Lower leg skin (tissue), 4 donors: ENCODE data around the gene FBXO47. TPM values are rescaled to one million over a fixed set of nuclear protein-coding genes. Genes with fewer than 3 reads are reported as not detected.

ENCODE experiments used
- DNase-seq, 2 donors: peaks; one replicate each; pipeline ENCODE4 v3.0.0-alpha.2; 2019; ENCODE audit warnings: low spot score in 2 of 2
- H3K4me3 ChIP-seq: fragments of 200-600 bp; sonication (generic); 2 replicates; pipeline ENCODE4 v1.5.1; 2017; ENCODE audit warnings: mild to moderate bottlenecking, low read depth; ENCODE audit not compliant: poor library complexity, severe bottlenecking
- POLR2A ChIP-seq, 2 donors: fragments of 450-650 bp; IDR thresholded peaks; one replicate each; pipeline ENCODE4 v1.6.1; 2016 to 2017; ENCODE audit warnings: antibody characterized with exemption in 2 of 2, mild to moderate bottlenecking in 1 of 2, moderate library complexity in 1 of 2
- WGBS, 2 donors: methylation state at CpG; one replicate each; pipeline ENCODE4 v1.1.5; 2018; 5-methylcytosine and 5-hydroxymethylcytosine counted together
- intact Hi-C: fragments of 100-400 bp; cut with DNase I; formaldehyde crosslinking; loops from one replicate; pipeline ENCODE4 v1.15.0; 2023; ENCODE audit warnings: low total_unique reads
- total RNA-seq, 4 donors: library from RNA; depleted of rRNA; stranded (reverse); fragments of >200 nt; gene quantifications; one replicate each; pipeline ENCODE4 v1.1.0, GENCODE V29; 2016
- TF ChIP-seq, protein P1 (sequence below), 3 donors: fragments of 450-650 bp; IDR thresholded peaks; one replicate each; pipeline ENCODE4 v1.5.1; 2016; ENCODE audit warnings: antibody characterized with exemption in 3 of 3, mild to moderate bottlenecking in 3 of 3, moderate library complexity in 2 of 3

FBXO47 gene
- total RNA-seq, 4 donors from 2014 or later = not detected

DNA sequence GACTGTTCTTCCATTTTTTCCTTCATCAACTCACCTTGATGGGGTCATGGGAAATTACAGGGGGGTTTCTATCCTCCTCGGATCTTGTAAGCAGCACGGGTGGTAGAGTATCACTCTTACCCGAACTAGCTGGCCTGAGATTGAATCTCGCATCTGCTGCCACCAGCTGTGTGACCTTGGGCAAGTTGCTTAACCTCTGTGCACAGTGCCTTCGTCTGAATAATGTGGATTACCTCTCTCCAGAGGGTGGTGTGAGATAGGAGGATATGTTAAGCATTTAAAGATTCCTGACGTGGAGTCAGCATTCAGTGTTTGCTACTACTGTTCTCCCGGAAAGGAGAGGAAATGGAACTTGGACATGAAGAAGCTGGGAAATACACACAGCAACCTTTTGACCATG, 72.9 kb downstream of the FBXO47 start:
- DNase-seq = no peak
- 59 to 69% methylated on average over 7 of the region's 7 CpGs for WGBS, 2 donors
- TF ChIP-seq, protein P1, sequence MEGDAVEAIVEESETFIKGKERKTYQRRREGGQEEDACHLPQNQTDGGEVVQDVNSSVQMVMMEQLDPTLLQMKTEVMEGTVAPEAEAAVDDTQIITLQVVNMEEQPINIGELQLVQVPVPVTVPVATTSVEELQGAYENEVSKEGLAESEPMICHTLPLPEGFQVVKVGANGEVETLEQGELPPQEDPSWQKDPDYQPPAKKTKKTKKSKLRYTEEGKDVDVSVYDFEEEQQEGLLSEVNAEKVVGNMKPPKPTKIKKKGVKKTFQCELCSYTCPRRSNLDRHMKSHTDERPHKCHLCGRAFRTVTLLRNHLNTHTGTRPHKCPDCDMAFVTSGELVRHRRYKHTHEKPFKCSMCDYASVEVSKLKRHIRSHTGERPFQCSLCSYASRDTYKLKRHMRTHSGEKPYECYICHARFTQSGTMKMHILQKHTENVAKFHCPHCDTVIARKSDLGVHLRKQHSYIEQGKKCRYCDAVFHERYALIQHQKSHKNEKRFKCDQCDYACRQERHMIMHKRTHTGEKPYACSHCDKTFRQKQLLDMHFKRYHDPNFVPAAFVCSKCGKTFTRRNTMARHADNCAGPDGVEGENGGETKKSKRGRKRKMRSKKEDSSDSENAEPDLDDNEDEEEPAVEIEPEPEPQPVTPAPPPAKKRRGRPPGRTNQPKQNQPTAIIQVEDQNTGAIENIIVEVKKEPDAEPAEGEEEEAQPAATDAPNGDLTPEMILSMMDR (IDR thresholded peaks at IDR 0.05) = no peak
- TF ChIP-seq POLR2A (IDR thresholded peaks at IDR 0.05) = no peak
- intact Hi-C loops = no loop called here
- H3K4me3 ChIP-seq = no peak overlapping the region

DNA sequence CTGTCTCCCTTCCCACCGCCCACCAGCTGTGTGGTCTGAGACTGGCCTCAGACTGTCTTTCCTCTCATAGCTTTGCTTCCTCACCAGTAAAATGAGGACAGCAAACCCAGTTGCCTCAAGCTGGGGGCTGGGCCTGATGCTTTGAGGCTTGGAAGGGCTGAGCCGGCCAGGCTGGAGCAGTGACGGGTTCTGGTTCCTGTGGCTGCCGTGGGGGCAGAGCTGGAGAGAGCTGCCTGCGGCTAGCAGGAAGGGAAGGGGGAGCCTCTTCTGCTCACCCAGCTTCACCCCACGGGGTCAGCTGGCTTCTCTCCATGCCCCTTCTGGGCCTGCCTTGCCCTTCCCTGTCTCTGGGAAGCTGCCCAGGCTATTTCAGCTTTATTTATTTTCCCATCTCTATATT, 73.6 kb downstream of the FBXO47 start:
- intact Hi-C loops = no loop called here
- H3K4me3 ChIP-seq = no peak overlapping the region
- no peak for TF ChIP-seq POLR2A (IDR thresholded peaks at IDR 0.05)
- TF ChIP-seq, protein P1 (IDR thresholded peaks at IDR 0.05) = no peak
- 44 to 56% methylated on average over 6 of the region's 6 CpGs for WGBS, 2 donors
- DNase-seq = no peak

DNA sequence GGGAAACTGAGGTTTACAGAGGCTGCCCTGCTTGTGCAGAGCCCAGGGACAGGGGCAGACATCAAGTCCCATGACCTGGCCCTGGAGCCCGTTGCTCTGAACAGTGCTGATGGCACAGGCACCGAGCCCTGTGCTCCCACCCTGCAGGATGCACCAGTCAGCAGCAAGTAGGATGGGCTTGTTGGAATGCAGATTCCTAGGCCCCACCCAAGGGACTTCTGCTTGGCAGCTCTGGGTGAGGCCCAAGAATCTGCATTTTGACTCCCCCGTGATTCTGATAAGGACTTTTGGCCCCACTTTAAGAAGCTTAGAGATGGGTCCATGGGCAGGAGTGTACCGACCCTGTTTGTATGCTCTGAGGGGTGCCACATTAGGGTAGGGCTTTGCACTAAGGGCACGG, 74.1 kb downstream of the FBXO47 start:
- intact Hi-C loops = no loop called here

GRCh38 chr17:38892620-38893019, 74.6 kb downstream of the FBXO47 start:
- intact Hi-C loops = no loop called here
- DNase-seq = no peak
- 86 to 92% methylated on average over 12 to 13 of the region's 13 CpGs for WGBS, 2 donors
- no peak for TF ChIP-seq POLR2A (IDR thresholded peaks at IDR 0.05)
- TF ChIP-seq, protein P1 (IDR thresholded peaks at IDR 0.05) = no peak
- no peak overlapping the region for H3K4me3 ChIP-seq

More for the DNA sequence above, 74.1 kb downstream of the FBXO47 start:
- no peak for DNase-seq
- no peak for TF ChIP-seq POLR2A (IDR thresholded peaks at IDR 0.05)
- TF ChIP-seq, protein P1 (IDR thresholded peaks at IDR 0.05) = no peak
- WGBS, 2 donors = 77 to 85% methylated on average over 3 to 5 of the region's 5 CpGs
- H3K4me3 ChIP-seq = no peak overlapping the region

DNA sequence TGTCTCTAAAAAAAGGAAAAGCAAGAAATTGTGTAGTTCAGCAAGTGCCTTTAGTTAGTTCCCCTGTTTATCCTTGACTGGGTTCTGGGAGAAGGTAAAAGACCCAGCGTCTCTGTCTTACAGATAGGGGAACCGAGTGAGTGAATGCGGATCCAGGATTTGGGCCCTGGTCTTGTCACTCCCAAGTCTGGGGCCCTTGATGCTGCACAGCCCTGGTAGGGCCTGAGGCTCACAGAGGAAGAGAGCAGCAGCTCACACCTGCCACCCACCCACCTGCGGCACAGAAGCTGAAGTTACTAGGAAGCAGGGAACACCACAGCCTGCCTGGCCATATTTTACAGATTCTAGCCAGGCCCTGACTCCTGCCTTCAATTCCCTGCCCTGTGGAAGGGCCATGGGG, 75.1 kb downstream of the FBXO47 start:
- 83 to 89% methylated on average over 4 of the region's 4 CpGs for WGBS, 2 donors
- intact Hi-C loops = no loop called here
- H3K4me3 ChIP-seq = no peak overlapping the region
- DNase-seq = no peak
- TF ChIP-seq, protein P1 (IDR thresholded peaks at IDR 0.05) = no peak
- TF ChIP-seq POLR2A (IDR thresholded peaks at IDR 0.05) = no peak

GRCh38 chr17:38891441-38891840, 75.8 kb downstream of the FBXO47 start:
- intact Hi-C loops = no loop called here
- no peak overlapping the region for H3K4me3 ChIP-seq
- DNase-seq = no peak
- TF ChIP-seq, protein P1 (IDR thresholded peaks at IDR 0.05) = no peak
- TF ChIP-seq POLR2A (IDR thresholded peaks at IDR 0.05) = no peak
- 80 to 81% methylated on average over 8 of the region's 8 CpGs for WGBS, 2 donors
